Measurements from ENCODE around the gene ARMCX2. TPM values are rescaled to one million over a fixed set of nuclear protein-coding genes. Genes with fewer than 3 reads are reported as not detected.

The ARMCX2 gene
- total RNA-seq, 4 donors from 2014 or later: 3.3 to 5.9 (median 5.5) TPM

GRCh38 chrX:101617211-101618191 lies 42.1 kb downstream of the ARMCX2 start, which contains the start of gene ARMCX6:
Gene ARMCX6 (minus strand): TSS chrX:101618000. CDS start chrX:101616620, 1,380 bp downstream.
- intact Hi-C loops (cut with DNase I; ENCODE audit: low total_unique reads): loop anchor here (5.0 kb wide), 1 partner anchor 210 kb away; the partner anchor contains the start of genes GLA and HNRNPH2
- TF ChIP-seq POLR2A (IDR thresholded peaks at IDR 0.05): peak in 1 of 2 donors; percentile 42
- TF ChIP-seq, protein P1, sequence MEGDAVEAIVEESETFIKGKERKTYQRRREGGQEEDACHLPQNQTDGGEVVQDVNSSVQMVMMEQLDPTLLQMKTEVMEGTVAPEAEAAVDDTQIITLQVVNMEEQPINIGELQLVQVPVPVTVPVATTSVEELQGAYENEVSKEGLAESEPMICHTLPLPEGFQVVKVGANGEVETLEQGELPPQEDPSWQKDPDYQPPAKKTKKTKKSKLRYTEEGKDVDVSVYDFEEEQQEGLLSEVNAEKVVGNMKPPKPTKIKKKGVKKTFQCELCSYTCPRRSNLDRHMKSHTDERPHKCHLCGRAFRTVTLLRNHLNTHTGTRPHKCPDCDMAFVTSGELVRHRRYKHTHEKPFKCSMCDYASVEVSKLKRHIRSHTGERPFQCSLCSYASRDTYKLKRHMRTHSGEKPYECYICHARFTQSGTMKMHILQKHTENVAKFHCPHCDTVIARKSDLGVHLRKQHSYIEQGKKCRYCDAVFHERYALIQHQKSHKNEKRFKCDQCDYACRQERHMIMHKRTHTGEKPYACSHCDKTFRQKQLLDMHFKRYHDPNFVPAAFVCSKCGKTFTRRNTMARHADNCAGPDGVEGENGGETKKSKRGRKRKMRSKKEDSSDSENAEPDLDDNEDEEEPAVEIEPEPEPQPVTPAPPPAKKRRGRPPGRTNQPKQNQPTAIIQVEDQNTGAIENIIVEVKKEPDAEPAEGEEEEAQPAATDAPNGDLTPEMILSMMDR (IDR thresholded peaks at IDR 0.05 in 4 of 5, conservative IDR thresholded peaks at IDR 0.05 in 1 of 5): peak in 3 of 5 experiments; percentile 19 to 50 (median 47)

GRCh38 chrX:101605728-101606127 lies 53.9 kb downstream of the ARMCX2 start:
- intact Hi-C loops (cut with DNase I; ENCODE audit: low total_unique reads) (no loop called here), in situ Hi-C loops (cut with MboI; ENCODE audit: low sequenced_read_pairs in 4 of 4) (no loop called here)
- Histone ChIP-seq H3K27me3 (peaks cover 0 to 3% (median 0%) of the 10 kb centered on the region in 3 donors), H3K9me3 (no peaks in the 10 kb centered on the region), H3K4me1 (no peaks in the 10 kb centered on the region), H3K27ac (no peak overlapping the region), H3K36me3 (no peaks in the 10 kb centered on the region), H3K4me3 (no peak overlapping the region)
- TF ChIP-seq POLR2A (IDR thresholded peaks at IDR 0.05): no peak
- TF ChIP-seq, protein P1 (IDR thresholded peaks at IDR 0.05 in 4 of 5, conservative IDR thresholded peaks at IDR 0.05 in 1 of 5): no peak
- no peak for DNase-seq
- ATAC-seq: no peak

More at GRCh38 chrX:101617211-101618191, 42.1 kb downstream of the ARMCX2 start, which contains the start of gene ARMCX6:
- H3K4me1 ChIP-seq: peaks cover 3 to 6% of the 10 kb centered on the region in 2 donors
- H3K4me3 ChIP-seq: peak within 1 kb of the TSS; percentile 55 to 70 (median 62)
- H3K27ac ChIP-seq: peak within 1 kb of the TSS; percentile 62 to 82 (median 74)
- in situ Hi-C loops (cut with MboI; ENCODE audit: low sequenced_read_pairs in 4 of 4): no loop called here
- DNase-seq (peak; percentile 51 to 59), ATAC-seq (peak; percentile 76 to 84)
- no peaks in the 10 kb centered on the region for H3K9me3 ChIP-seq
- no peaks in the 10 kb centered on the region for H3K27me3 ChIP-seq
- no peaks in the 10 kb centered on the region for H3K36me3 ChIP-seq

Other genes with a start within 250 kb of the ARMCX2 start
- gene ARMCX4, start 174.4 kb downstream of the ARMCX2 start, total RNA-seq: 1 to 10 TPM in 2 of 4 donors, under 1 TPM in 2; 0.44 to 3.0 (median 1.1) TPM
- gene ARMCX1, start 109.3 kb downstream of the ARMCX2 start, total RNA-seq: 10 to 100 TPM in 3 of 4 donors, 1 to 10 TPM in 1; 8.3 to 16.6 (median 12.8) TPM
- gene ARMCX6, start 41.9 kb downstream of the ARMCX2 start, total RNA-seq: 10 to 100 TPM in 1 of 4 donors, 1 to 10 TPM in 3; 4.5 to 12.6 (median 6.2) TPM
- gene ARMCX3, start 36.7 kb downstream of the ARMCX2 start, total RNA-seq: 10 to 100 TPM; 19.0 to 33.8 (median 24.8) TPM

All from gastrocnemius medialis (tissue), 4 donors.